Kidney (tissue), 14 donors: ENCODE measurements around the gene GIT1. TPM values are rescaled to one million over a fixed set of nuclear protein-coding genes. Genes with fewer than 3 reads are reported as not detected.
A peak's percentile ranks its signal among the peaks of the same experiment; 100 is the strongest.

Source experiments
- DNase-seq, 5 donors: peaks; one replicate each; pipeline ENCODE4 v3.0.0-alpha.2; 2013 to 2020
- FAIRE-seq: peaks from 2 replicates; lab custom pipeline; 2012; peaks lifted over from hg19 to GRCh38; lab: Jason Lieb, UNC
- H3K27ac ChIP-seq, 2 donors: one replicate each; pipeline ENCODE4 v1.7.0; 2013; ENCODE audit warnings: low read depth in 2 of 2, low read length in 2 of 2, inconsistent platforms in 1 of 2
- H3K27me3 ChIP-seq: one replicate; pipeline ENCODE4 v1.7.1; 2013; ENCODE audit warnings: low read length, inconsistent platforms; ENCODE audit not compliant: control insufficient read depth, insufficient read depth
- H3K36me3 ChIP-seq, 3 donors: one replicate each; pipeline versions ENCODE4 v1.7.0 to v1.7.1; 2013; ENCODE audit warnings: low read length in 3 of 3, control low read depth in 1 of 3, inconsistent platforms in 1 of 3; ENCODE audit not compliant: insufficient read depth in 3 of 3, control insufficient read depth in 2 of 3
- H3K4me1 ChIP-seq, 3 donors: one replicate each; pipeline versions ENCODE4 v1.7.0 to v1.7.1; 2013; ENCODE audit warnings: low read length in 3 of 3, inconsistent platforms in 1 of 3, low read depth in 1 of 3; ENCODE audit not compliant: control insufficient read depth in 2 of 3, insufficient read depth in 2 of 3
- H3K4me3 ChIP-seq, 3 donors: one replicate each; pipeline versions ENCODE4 v1.7.0 to v1.8.1; 2013; ENCODE audit warnings: low read length in 3 of 3, control low read depth in 1 of 3, inconsistent platforms in 1 of 3
- H3K9ac ChIP-seq, 3 donors: one replicate each; pipeline versions ENCODE4 v1.7.0 to v1.7.1; 2013; ENCODE audit warnings: low read length in 3 of 3, control low read depth in 1 of 3, inconsistent platforms in 1 of 3
- H3K9me3 ChIP-seq, 3 donors: one replicate each; pipeline versions ENCODE4 v1.7.0 to v1.7.1; 2013; ENCODE audit warnings: low read length in 3 of 3, control low read depth in 1 of 3, inconsistent platforms in 1 of 3; ENCODE audit not compliant: control insufficient read depth in 2 of 3, insufficient read depth in 1 of 3
- intact Hi-C: fragments of 100-400 bp; cut with DNase I; formaldehyde crosslinking; loops from one replicate; pipeline ENCODE4 v1.11.1; 2022
- polyA plus RNA-seq: library from polyadenylated mRNA; stranded (reverse); fragments of 350-450 nt; fragmentation: Illumina TruSeq; extraction: RNeasy Lipid Tissue Mini Kit (QIAGEN cat#74804); gene quantifications from one replicate; pipeline ENCODE4 v1.2.3, GENCODE V29; 2014; ENCODE audit warnings: low read depth, low replicate concordance; ENCODE audit not compliant: insufficient read depth
- total RNA-seq: library from RNA; stranded (reverse); fragmentation: NEBNext Ultra II Directional; extraction: Animal tissue kit (Norgen Biotek cat#: 25700); gene quantifications from one replicate; pipeline ENCODE4 v1.2.1, GENCODE V29; 2021
- TF ChIP-seq, protein P1 (sequence below): IDR thresholded peaks from 3 replicates; pipeline ENCODE4 v1.5.1; 2012; ENCODE audit warnings: mild to moderate bottlenecking, moderate library complexity, borderline replicate concordance; ENCODE audit not compliant: insufficient read depth; ENCODE audit errors: extremely low read depth
- donor health status: control.
- donor health status: control.
- donor health status: control.
- donor health status: control.
- donor health status: control.
- donor health status: DM: yes; HTN: yes; CAD: no.
- donor health status: Normal renal cell carcinoma (clear cell type).

Gene GIT1
- total and polyA plus RNA-seq, 2 donors from 2014 or later, result 21.4 to 41.9 TPM

DNA sequence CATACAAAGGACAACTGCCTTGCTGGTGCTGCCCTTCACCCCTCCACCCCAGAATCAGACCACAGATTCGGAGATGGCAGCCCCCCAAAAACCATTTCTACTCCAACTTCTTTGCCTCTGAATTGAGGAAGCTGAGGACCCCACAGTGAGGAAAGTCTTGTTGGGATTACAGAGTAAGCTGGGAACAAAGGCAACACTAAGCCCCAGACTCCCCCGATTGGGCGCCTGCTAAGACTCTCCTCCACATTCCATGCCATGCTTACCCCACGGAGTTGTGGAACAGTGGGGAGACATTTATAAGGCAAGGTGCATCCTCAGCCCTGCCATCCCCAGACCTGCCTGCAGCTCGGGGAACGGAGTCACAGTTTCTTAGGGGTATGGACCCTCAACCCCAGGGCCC, 1.9 kb downstream of the GIT1 start:
- Histone ChIP-seq H3K27ac (no peak overlapping the region), H3K27me3 (no peaks in the 10 kb centered on the region), H3K9ac (peak overlapping the region in 1 of 3 donors; percentile 69), H3K36me3 (no peaks in the 10 kb centered on the region), H3K4me1 (peaks cover 0 to 55% (median 31%) of the 10 kb centered on the region in 3 donors), H3K9me3 (no peaks in the 10 kb centered on the region), H3K4me3 (peak overlapping the region in 1 of 3 donors; percentile 79)
- DNase-seq (peak in 1 of 5 donors; percentile 35), FAIRE-seq (no peak)
- TF ChIP-seq, protein P1, sequence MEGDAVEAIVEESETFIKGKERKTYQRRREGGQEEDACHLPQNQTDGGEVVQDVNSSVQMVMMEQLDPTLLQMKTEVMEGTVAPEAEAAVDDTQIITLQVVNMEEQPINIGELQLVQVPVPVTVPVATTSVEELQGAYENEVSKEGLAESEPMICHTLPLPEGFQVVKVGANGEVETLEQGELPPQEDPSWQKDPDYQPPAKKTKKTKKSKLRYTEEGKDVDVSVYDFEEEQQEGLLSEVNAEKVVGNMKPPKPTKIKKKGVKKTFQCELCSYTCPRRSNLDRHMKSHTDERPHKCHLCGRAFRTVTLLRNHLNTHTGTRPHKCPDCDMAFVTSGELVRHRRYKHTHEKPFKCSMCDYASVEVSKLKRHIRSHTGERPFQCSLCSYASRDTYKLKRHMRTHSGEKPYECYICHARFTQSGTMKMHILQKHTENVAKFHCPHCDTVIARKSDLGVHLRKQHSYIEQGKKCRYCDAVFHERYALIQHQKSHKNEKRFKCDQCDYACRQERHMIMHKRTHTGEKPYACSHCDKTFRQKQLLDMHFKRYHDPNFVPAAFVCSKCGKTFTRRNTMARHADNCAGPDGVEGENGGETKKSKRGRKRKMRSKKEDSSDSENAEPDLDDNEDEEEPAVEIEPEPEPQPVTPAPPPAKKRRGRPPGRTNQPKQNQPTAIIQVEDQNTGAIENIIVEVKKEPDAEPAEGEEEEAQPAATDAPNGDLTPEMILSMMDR, result no peak
- intact Hi-C loops, result no loop called here

GRCh38 chr17:29586676-29587469, 2.6 kb downstream of the GIT1 start:
- Histone ChIP-seq H3K4me1 (peaks cover 0 to 48% (median 26%) of the 10 kb centered on the region in 3 donors), H3K9me3 (no peaks in the 10 kb centered on the region), H3K9ac (no peak overlapping the region), H3K27me3 (no peaks in the 10 kb centered on the region), H3K4me3 (no peak overlapping the region), H3K36me3 (peaks cover 0 to 6% (median 0%) of the 10 kb centered on the region in 3 donors), H3K27ac (no peak overlapping the region)
- no peak for FAIRE-seq
- TF ChIP-seq, protein P1, result no peak
- intact Hi-C loops, result no loop called here
- DNase-seq, result peak in 1 of 5 donors; percentile 41

GRCh38 chr17:29585080-29585751, 4.2 kb downstream of the GIT1 start:
- TF ChIP-seq, protein P1, result no peak
- peaks cover 0 to 38% (median 20%) of the 10 kb centered on the region in 3 donors for H3K4me1 ChIP-seq
- no peaks in the 10 kb centered on the region for H3K9me3 ChIP-seq
- peak in 1 of 5 donors; percentile 42 for DNase-seq
- intact Hi-C loops, result no loop called here
- FAIRE-seq, result no peak
- peak overlapping the region in 2 of 3 donors; percentile 47 to 60 for H3K4me3 ChIP-seq
- H3K27ac ChIP-seq, result peak overlapping the region; percentile 74 to 81
- no peaks in the 10 kb centered on the region for H3K27me3 ChIP-seq
- H3K9ac ChIP-seq, result peak overlapping the region in 1 of 3 donors; percentile 51
- H3K36me3 ChIP-seq, result peaks cover 0 to 6% (median 0%) of the 10 kb centered on the region in 3 donors
